ENCODE results near the gene DYNLL1.
A peak's percentile ranks its signal among the peaks of the same experiment; 100 is the strongest.
"Not testable (repeated sequence)": the region's sequence is repeated elsewhere in the genome, so short reads cannot be mapped to it uniquely, and the experiment has no call there.

Gene DYNLL1

DNA sequence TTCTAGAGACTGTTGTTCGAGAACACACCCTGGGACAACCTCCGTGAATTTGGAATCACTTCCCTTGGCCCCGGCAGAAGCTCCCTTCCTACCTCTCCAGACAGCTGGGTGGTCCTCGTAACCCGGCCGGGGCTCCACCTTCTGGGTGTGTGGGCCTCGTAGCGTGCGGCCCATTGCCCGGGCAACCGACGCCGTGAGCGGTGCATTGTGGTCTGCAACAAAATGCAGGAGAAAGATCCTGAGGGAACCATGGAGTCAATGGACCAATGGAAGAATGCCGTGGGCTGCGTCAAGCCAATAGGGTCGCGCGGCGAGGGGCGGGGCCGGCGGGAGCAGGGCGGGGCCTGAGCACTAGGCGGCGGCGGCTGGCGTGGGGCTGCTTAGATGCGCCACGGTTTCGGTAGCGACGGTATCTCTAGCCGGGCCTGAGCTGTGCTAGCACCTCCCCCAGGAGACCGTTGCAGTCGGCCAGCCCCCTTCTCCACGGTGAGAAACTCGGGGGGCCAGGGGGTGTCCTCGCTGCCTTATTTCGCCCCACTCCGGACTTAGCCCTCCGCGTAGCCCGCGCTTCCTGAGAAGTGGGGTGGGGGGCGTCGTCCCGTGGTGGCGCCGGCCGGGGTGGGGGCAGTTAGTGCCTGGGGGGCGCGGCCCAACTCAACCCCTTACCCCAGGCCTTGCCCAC lies at the start of gene DYNLL1:
Gene DYNLL1, plus strand, starts transcription at position 383 of the 682 bp plus-strand sequence. CDS start 309 bp downstream, outside the sequence.
- DNase-seq = peak; percentile 92 to 97

DNA sequence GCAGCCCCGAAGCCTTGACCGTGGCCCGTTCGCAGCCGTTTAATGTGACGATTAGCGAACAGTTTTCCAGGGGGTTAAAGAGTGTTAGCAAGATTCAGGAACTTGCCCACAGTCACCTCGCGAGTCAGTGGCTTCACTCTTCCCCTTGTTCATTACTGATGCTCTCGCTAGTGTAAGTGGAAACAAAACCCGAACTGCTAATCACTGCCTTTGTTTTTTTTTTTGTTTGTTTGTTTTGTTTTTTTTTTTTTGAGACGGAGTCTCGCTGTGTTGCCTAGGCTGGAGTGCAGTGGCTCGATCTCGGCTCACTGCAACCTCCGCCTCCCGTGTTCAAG lies 49.1 kb upstream of the DYNLL1 start:
- not testable (repeated sequence) for DNase-seq

DNA sequence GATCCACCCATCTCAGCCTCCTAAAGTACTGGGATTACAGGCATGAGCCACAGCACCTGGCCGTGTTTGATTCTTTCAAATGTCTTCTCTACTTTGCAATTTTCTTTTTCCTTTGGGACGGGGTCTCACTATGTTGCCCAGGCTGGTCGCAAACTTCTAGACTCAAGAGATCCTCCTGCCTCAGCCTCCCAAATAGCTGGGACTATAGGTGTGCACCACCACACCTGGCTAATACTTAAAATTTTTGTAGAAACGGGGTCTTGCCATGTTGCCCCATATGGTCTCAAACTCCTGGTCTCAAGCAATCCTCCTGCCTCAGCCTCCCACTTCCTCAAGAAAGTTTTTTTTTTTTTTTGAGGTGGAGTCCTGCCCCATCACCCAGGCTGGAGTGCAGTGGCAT lies 47.9 kb upstream of the DYNLL1 start:
- DNase-seq = no peak

DNA sequence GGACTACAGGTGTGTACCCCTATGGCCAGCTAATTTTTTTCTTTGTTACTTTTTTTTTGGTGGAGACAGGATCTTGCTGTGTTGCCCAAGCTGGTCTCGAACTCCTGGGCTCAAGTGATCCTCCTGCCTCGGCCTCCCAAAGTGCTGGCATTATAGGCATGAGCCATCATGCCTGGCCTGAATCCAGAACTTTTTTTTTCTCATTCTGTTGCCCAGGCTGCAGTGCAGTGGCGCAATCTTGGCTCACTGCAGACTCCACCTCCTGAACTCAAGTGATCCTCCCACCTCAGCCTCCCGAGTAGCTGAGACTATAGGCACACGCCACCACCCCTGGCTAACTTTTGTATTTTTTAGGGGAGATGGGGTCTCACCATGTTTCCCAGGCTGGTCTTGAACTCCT lies 43.4 kb upstream of the DYNLL1 start:
- not testable (repeated sequence) for DNase-seq

DNA sequence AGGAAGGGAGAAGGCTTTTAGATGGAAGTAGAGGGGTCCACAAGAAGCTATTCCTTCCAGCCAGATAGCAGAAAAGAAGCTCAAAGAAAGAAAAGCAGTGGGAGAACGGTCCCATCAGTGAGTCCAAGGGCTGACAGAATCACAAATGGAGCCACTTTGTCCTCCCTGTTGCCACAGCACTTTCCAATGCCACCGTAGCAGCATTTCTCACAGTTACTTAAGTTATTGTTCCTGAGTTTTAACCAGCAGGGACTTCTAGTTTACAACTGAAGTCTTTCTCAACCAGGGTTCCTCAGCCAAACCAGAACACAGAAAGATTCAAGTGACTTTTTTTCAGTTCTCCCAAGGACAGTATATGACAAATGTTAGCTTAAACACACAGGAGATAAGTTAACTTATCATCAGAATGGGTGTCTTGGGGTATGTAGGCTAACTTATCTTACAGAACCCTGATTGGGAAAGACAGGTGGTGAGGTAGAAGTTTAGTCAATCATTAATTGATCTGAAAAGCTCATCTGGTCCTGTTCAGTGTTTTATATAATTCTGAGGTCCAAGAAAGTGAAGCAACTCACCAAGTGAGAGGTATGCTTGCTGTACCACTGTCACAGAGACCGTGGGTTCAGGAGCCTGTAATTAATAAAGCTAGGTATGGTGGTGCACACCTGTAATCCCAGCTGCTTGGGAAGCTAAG lies 42.7 kb upstream of the DYNLL1 start:
- no peak for DNase-seq

DNA sequence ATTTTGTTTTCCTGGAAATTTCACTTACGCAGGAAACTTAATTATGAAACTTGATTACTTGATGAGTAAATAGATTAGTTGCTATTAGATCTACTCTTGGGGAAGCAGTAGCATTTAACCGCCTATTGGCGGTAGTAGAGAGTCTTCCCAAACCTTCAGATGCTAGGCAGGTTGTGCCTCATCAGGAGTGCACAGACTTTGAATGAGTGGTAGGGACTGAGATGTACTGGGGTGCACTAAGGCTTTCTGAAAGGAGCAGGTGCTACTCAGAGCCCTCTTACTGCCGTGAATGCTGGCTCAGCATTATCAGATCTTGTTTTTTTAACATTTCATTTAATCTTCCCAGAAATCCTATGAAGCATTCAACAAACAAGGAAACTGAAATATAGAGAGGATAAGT lies 41.9 kb upstream of the DYNLL1 start:
- peak in 1 of 2 experiments; percentile 38 for DNase-seq

DNA sequence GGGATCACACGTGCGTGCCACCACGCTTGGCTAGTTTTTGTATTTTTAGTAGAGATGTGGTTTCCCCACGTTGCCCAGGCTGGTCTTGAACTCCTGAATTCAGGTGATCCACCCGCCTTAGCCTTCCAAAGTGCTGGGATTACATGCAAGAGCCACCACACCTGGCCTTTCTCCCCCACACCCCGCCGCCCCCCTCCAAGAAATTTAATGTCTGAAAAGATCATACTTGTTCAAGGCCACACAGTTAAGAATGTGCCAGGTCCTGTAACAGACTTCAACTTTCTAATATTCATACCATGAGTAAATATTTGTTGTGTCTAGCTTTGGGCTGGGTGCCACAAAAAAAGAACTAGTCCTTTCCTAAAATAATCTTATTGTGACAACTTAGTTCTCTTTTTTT lies 40.6 kb upstream of the DYNLL1 start:
- no peak for DNase-seq

DNA sequence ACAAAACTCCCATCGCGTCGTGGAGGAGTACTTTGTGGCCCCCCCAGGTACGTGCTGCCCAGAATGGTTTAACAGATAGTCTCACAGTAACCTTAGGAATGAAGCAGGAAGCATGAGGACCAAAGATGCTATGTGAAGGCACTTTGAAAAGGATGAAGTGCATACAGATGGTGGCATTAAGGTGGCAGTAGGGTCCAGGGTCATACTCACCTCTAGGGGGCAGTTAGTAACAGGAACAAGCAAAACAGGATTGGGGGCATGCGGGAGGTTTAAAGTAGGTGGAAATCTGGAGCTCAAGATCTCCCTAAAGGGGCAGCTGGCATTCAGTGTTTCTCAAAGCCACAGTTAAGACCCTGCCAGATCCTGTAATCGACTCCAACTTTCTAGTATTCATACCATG lies 38.8 kb upstream of the DYNLL1 start:
- DNase-seq = no peak

DNA sequence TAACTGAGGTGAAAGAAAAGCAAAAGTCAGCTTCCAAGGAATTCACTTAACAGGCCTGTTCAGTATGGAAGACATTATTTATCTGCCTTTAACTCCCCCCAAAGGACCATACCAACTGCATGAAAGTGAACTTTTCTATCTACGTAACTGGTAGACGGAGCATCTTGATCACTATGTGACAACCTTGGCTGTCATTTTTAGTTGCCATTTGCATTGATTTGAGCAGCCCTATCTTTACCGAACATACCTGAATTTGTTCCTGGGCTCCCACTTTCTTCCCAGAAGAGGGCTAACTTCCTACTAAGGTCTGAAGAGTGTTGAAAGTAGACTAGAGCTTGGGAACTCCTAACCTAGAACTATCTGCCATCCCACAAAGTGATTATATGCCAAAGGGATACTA lies 35.8 kb upstream of the DYNLL1 start:
- DNase-seq = no peak

DNA sequence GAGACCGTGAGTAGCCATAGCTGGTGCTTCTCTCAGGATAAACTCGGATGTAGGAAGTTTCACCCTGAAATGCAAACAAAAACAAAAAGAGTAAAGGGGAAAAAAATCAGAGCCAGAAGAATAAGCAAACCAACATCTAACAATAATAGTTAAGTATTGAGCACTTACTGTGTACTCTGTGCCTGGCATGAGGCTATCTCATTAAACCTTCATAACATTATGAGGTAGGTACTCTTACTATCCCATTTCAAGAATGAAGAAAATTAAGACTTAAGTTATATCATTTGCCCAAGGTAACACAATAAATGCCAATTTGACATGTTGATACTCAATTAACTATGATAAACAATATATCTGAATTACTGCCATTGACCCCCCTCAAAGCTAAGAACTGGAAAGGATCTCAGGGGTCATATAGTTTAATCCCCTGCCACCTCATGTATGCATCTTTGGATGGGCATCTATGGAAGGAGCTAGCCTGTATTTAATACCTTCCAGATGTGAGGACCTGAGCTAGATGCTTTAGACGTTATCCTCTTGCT lies 33.7 kb upstream of the DYNLL1 start:
- no peak for DNase-seq

DNA sequence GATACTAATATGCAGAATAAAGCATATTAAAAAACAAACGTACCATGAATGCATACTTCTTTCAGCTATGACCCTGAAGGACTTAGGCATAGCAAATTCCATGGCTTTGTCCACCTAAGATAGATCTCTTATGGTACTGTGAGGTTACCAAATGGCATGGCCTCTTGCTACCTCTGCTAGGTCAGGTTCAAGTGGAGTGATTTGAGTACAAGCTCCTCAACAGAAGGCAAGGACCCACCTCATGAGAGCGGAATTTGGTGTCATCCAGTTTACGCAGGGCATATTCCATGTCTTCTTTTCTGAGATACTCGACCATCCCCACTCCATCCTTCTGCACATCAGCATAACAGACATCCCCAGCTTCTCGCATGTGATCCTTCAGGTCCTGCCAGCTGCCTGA lies 32.2 kb upstream of the DYNLL1 start:
- no peak for DNase-seq

DNA sequence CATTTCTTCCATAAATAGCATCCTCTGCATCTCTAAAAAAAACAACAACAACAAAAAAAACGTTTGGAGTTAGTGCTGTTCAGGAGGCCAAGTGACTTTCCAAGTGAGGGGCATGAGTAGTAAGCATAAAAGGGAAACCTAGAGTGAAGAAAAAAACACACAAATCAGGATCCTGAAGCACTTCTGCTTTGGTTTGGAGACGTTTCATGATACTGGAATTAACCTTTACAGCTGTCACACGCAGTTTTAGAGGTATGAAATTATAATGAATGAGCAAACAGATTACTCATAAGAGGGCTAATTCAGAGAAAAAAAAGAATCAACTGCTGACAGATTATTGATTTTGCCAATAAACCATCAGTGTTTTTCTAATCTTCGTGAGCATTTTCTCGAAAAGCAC lies 30.2 kb upstream of the DYNLL1 start:
- DNase-seq = no peak

DNA sequence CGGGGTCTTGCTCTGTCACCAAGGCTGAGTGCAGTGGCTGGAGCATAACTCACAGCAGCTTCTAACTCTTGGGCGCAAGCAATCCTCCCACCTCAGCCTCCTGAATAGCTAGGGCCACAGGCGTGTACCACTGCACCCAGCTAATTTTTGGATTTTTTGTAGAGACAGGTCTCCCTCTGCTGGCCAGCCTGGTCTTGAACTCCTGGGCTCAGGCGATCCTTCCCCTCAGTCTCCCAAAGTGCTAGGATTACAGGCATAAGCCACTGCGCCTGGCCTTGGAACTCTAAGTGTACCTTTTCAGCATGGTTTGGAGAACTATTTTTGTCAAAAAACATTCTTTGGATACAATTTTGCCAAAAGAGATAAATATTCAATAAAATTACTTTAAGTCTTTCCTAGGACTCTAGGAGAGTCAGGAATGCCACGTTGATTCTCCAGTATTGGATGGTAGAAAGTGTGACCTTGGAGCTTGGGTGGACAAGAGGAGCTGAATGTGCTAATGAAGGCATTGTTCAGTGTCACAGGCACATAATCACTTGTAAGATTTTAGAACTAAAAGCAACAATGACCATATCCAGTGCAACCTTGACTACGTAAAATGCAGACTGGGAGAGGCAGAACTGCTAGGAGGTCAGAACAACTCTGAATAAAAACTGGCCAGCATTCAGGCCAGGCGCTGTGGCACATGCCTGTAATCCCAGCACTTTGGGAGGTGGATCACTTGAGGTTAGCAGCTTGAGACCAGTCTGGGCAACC lies 29.2 kb upstream of the DYNLL1 start:
- DNase-seq = peak in 1 of 2 experiments; percentile 38

DNA sequence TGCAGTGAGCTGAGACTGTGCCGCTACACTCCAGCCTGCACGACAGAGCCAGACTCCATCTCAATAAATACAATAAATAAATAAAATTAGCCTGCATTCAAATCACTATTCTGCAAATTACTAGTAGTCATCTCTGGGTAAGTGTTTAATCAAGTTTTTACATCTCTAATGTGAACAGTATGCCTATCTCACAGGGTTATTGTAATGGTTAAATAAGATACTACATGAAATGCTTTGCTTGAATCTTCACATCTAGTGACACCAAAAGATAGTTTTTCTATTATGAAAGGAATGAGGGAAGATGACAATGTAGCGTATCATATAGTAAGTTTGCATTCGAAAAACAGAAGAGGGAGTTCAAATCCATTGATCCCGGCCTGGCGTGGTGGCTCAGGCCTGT lies 28.5 kb upstream of the DYNLL1 start:
- DNase-seq = no peak

DNA sequence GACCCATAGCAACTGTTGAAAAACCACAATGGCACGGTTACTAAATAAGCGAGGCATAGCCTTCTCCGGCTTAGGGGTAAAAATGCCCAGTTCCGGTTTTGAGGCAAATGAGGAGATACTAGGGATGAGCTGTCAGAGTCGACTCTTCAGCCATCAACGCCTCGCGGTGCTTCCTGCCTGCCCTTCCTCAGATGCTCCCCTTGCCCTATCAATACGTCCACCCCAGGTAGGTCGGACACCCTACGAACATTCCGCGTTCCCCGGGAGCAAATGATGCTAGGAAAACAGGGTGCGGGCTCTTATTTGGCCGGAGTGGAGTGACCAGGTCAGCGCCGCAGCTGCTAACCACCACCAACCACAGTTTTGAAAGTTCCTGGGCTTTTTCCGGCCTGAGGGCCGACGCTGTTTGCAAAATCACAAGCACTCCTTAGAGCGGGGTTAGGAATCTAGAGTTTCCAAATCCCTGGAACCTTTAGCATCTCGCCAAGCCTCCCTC lies 27.5 kb upstream of the DYNLL1 start:
- DNase-seq = no peak

DNA sequence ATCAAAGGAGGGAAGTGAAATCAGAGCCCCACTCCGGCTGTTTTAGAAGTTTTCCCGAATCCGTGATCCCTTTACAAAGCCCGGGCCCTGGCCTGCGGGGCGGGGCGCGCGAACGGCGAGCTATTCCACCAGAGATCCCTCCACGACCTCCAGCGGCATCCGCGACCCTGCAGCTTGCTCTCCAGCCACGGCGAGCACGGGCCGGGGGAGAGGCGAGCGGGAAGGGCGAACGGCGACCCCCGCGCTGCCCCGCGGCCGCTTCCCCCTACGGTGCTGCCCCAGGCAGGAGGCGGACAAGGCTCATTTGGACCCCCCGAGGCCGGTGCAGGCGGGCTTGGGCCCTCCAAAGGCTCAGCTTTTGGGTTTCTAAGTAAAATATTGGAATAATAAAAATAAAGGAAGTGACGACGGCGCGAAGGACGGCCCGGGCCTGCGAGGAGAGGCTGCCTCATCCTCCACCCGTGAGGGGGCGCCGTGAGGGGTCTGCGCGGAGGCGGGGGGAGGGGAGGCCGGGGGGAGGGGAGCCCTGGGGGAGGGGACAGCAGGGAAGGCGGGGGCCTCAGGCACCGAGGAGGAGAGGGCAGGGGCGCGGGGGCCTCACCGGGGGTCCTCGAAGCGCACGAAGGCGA lies 27.0 kb upstream of the DYNLL1 start:
- DNase-seq = no peak

DNA sequence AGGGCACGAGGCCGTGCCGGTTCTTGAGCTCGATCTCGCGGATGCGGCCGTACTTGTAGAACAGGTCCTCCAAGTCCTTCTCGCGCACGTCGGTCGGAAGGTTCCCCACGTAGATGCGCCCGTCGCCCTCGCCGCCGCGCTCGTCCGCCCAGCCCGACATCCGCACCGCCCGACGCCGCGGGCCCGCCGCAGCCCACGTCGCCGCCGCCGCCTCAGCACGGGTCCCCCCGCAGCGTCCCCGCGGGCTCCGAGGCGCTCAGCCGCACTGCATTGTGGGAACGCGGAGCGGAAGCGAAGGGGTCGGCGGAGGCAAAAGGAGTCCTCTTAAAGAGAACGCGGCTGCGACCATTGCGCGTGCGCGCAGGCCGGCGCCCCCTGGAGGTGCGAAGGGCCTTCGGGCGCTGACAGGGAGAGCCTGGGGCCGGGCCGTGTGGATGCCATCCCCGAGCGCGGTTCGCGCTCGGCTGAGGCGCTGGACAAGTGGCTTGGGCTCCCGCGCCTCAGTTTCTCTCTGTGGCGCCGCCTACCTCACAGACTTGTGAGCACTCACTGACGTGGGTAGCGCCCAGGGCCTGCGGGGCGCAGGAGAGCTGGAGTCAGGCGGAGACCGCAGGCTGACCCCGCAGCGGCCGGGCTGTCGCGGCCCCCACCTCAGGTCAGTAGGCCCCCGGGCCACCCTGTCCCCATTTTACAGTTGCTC lies 26.3 kb upstream of the DYNLL1 start, which contains the start of gene SRSF9:
Gene SRSF9, minus strand, starts transcription at position 299 of the 700 bp plus-strand sequence. Its CDS starts 139 bp downstream, at position 160.
- DNase-seq = peak; percentile 90 to 96

DNA sequence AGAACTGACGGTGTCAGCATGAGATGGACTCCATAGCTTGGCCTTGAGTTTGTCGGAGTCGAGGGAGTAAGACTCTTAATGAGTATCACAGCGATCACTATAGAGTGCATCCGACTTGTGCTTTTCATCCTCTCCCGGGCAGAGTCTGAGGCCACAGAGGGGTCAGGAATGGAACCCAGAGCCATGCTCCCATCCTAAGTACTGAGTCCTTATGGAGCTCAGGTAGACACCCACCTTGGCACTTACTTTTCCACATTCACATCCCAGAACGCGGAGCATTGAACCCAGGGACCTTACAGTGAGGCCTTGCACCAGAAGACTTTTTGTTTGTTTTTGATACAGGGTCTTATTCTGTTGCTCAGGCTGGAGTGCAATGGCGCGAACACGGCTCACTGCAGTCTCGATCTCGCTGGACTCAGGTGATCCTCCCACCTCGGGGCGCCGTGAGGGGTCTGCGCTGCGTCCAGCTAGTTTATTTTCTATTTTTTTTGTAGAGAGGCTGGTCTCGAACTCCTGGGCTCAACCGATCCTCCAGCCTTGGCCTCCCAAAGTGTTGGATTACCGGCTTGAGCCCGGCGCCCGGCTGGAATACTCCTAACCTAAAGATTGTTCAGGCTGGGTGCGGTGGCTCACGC lies 25.6 kb upstream of the DYNLL1 start:
- peak in 1 of 2 experiments; percentile 38 for DNase-seq

DNA sequence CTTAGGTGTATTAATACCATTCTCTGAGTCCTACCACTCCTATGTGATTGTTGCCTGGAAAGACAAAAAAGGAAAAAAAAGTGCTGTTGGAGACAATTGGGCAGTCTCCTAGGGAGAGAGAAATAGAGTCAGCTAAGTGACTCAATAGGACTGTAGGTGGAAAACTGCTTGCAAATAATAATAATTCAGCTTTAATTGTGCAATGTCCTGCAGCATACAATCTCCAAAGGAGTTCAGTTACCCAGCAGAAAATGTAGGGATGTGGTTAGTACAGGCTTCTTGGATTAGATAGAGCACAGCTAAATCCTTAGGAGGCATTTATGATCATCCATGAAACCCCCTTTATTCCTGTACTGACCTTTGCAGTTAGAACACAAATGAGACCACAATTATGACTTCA lies 23.4 kb upstream of the DYNLL1 start:
- no peak for DNase-seq

DNA sequence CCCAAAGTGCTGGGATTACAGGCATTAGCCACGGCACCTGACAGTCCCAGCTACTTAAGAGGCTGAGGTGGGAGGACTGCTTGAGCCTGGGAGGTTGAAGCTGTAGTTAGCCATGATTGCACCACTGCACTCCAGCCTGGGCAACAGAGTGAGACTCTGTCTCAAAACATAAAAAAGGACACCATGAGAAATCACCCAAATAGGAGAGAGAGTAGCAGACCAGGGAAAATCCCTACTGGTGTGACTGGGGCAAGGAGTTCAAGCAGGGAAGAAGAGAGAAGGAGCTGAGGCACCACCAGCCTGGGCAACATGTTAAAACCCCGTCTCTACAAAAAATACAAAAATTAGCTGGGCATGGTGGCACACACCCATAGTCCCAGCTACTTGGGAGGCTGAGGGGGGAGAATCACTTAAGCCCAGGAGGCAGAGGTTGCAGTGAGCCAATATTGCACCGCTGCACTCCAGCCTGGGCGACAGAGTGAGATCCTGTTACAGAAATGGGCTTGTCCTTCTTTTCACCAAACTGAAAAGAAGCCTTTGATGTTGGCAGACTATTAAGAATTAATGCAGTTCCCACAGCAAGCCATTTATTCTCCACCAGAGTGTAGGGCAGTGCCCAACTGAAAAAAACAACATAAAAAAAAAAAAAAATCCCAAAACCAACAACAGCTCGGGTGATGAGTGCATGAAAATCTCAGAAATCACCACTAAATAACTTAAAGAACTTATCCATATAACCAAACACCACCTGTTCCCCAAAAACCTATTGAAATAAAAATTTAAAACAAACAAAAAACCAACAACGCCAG lies 21.9 kb upstream of the DYNLL1 start:
- no peak for DNase-seq

DNA sequence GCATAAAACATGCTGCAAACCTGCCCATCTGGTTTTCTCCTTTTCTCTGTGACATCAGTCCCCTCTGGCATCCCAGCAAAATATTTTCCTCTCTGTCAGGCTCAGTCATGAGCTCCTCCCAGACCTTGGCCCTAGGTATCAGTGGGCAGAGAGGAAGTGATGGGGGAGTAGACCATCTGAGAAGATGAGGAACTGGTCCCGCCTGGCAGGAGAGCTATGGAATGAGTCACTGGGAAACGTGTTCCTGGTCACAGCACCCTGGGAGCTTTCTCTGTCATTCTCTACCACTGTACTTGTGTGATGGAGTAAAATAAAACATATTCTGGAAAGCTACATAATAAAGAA lies 21.3 kb upstream of the DYNLL1 start:
- DNase-seq = peak in 1 of 2 experiments; percentile 24

All from NCI-H446 (cell line).